ENCODE data around the gene GMEB1.

- no peak for TF ChIP-seq CTCF (IDR thresholded peaks at IDR 0.05; ENCODE audit: extremely low read depth in 1 of 2, insufficient read depth in 1 of 2, low read depth in 1 of 2, low read length in 2 of 2)
- TF ChIP-seq MAX (IDR thresholded peaks at IDR 0.05; ENCODE audit: insufficient read depth, insufficient read length), result no peak
- TF ChIP-seq JUN (IDR thresholded peaks at IDR 0.05; ENCODE audit: borderline replicate concordance, insufficient read depth, insufficient read length, low read depth), result no peak
- no peak for TF ChIP-seq POLR2A (IDR thresholded peaks at IDR 0.05; ENCODE audit: low read depth, low read length)
These were observed at the start of gene GMEB1 for GRCh38 chr1:28668191-28668955.
